ENCODE data around the gene DNAJB6. TPM values are rescaled to one million over a fixed set of nuclear protein-coding genes. Genes with fewer than 3 reads are reported as not detected.

DNAJB6 gene
- total RNA-seq, 4 donors from 2014 or later: 152 to 230 (median 185) TPM

DNA sequence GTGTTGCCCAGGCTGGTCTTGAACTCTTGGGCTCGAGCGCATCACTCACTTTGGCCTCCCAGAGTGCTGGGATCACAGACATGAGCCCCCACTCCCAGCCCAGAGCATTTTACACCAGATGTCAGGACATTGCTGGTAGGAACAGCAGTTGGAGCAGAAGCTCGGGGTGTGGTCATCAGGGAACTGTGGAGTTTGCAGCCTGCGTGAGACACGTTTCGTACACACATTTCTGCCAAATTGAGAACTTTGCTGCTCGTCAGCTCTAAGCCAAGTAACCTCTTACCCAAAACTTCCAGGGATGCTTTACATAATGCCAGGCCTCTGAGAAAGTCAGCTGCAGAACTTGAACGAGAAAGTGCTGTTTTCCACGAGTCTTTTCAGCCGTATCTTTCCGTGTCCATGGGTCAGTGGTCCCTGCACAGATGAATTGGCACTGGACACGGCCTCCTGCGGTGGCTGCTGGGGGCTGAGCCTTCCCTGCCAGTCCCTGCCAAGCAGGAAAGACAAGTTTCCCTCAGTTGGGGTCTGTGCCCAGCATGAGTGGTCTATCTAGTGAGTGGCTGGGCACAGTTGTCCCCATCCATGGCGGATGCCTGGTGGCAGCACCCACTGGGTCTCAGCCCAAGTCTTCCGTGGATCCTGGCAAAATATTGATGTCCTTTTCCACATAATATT is 54.4 kb downstream of the DNAJB6 start:
- Histone ChIP-seq H3K27ac (no peak overlapping the region), H3K27me3 (no peaks in the 10 kb centered on the region), H3K4me3 (no peak overlapping the region), H3K9me3 (no peaks in the 10 kb centered on the region), H3K4me1 (peaks cover 24% of the 10 kb centered on the region), H3K36me3 (peaks cover 44% of the 10 kb centered on the region)
- peak in 1 of 2 donors; percentile 70 for DNase-seq (ENCODE audit: low spot score in 2 of 2)
- no peak for TF ChIP-seq EP300 (IDR thresholded peaks at IDR 0.05)
- no peak for TF ChIP-seq POLR2AphosphoS5 (IDR thresholded peaks at IDR 0.05)
- WGBS: 77% methylated on average over 15 of the region's 15 CpGs

- Histone ChIP-seq H3K27me3 (no peaks in the 10 kb centered on the region), H3K36me3 (peaks cover 40% of the 10 kb centered on the region), H3K27ac (no peak overlapping the region), H3K9me3 (no peaks in the 10 kb centered on the region), H3K4me1 (peaks cover 17% of the 10 kb centered on the region), H3K4me3 (no peak overlapping the region)
- WGBS: 94% methylated on average over 20 of the region's 20 CpGs
- TF ChIP-seq POLR2AphosphoS5 (IDR thresholded peaks at IDR 0.05) (no peak), POLR2A (IDR thresholded peaks at IDR 0.05) (no peak), EP300 (IDR thresholded peaks at IDR 0.05) (no peak), CTCF (IDR thresholded peaks at IDR 0.05) (no peak)
- DNase-seq (ENCODE audit: low spot score in 2 of 2): peak; percentile 34
Observed at GRCh38 chr7:157392256-157393037, 55.6 kb downstream of the DNAJB6 start.

DNA sequence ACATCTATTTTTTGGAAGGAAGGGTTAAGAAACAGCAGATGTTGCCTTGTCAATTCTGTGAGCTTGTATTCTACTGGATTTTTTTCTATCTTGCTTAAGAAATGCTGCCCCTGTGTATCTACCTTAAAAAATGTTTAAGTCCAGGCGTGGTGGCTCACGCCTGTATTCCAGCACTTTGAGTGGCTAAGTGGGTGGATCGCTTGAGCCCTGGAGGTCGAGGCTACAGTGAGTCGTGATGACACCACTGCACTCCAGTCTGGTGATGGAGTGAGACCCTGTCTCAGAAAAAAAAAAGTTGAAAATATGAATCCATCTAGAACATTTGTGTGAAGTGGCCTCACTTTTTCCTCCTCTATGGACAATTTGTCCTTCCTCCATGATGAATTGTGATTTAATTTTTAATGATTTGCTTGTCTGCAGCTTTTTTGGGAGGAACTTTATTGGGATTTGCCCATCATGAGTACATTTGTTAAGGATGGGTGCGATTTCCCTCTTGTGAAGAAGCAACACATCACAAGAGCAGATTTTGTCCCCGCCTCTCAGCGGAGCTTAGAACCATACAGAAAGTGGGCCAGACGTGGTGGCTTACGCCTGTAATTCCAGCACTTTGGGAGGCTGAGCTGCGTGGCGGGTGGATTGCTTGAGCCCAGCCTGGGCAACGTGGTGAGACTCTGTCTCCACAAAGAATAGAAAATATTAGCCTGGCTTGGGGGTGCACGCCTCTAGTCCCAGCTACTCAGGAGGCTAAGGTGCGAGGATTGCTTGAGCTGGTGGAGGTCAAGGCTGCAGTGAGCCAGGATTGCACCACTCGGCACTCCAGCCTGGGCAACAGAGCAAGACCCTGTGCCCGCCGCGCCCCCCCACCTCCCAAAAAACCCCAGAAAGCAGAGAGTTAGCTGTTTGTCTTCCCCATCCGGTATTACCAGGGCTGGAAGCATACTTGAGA is 57.7 kb downstream of the DNAJB6 start:
- H3K36me3 ChIP-seq: peaks cover 43% of the 10 kb centered on the region
- DNase-seq (ENCODE audit: low spot score in 2 of 2): peak; percentile 26 to 47
- 93% methylated on average over 20 of the region's 20 CpGs for WGBS
- H3K27me3 ChIP-seq: no peaks in the 10 kb centered on the region
- H3K4me3 ChIP-seq: no peak overlapping the region
- TF ChIP-seq POLR2A (IDR thresholded peaks at IDR 0.05) (no peak), EP300 (IDR thresholded peaks at IDR 0.05) (no peak), POLR2AphosphoS5 (IDR thresholded peaks at IDR 0.05) (no peak), CTCF (IDR thresholded peaks at IDR 0.05) (no peak)
- H3K9me3 ChIP-seq: no peaks in the 10 kb centered on the region
- peaks cover 24% of the 10 kb centered on the region for H3K4me1 ChIP-seq
- no peak overlapping the region for H3K27ac ChIP-seq

DNA sequence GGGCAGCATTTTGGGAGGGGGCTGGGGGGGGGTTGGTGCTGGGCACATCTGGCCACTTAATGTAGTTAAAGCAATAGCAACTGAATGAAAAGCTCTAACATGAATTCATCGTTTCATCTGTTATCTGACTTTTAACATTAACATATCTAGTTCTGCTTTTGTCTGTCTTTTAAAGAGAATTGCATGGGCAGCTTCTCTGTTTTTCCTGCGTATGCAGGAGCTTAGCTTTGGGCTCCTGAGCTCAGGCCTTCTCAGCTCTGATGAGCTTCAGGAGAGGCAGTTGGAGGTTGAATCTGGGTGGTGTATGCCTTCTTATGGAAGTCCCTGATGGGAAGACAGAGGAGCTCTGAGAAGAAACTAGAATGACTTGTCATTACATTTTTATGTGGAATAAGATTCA is 58.4 kb downstream of the DNAJB6 start:
- Histone ChIP-seq H3K4me3 (no peak overlapping the region), H3K36me3 (peaks cover 42% of the 10 kb centered on the region), H3K27me3 (no peaks in the 10 kb centered on the region), H3K9me3 (no peaks in the 10 kb centered on the region), H3K4me1 (peaks cover 21% of the 10 kb centered on the region), H3K27ac (no peak overlapping the region)
- 90% methylated on average over 2 of the region's 2 CpGs for WGBS
- TF ChIP-seq CTCF (IDR thresholded peaks at IDR 0.05) (no peak), POLR2AphosphoS5 (IDR thresholded peaks at IDR 0.05) (no peak), POLR2A (IDR thresholded peaks at IDR 0.05) (no peak), EP300 (IDR thresholded peaks at IDR 0.05) (no peak)
- peak in 1 of 2 donors; percentile 9 for DNase-seq (ENCODE audit: low spot score in 2 of 2)

GRCh38 chr7:157396316-157397035 is 59.7 kb downstream of the DNAJB6 start:
- Histone ChIP-seq H3K27ac (no peak overlapping the region), H3K4me1 (peaks cover 10% of the 10 kb centered on the region), H3K27me3 (no peaks in the 10 kb centered on the region), H3K9me3 (no peaks in the 10 kb centered on the region), H3K36me3 (peaks cover 38% of the 10 kb centered on the region), H3K4me3 (no peak overlapping the region)
- WGBS: 94% methylated on average over 11 of the region's 20 CpGs
- peak in 1 of 2 donors; percentile 36 for DNase-seq (ENCODE audit: low spot score in 2 of 2)
- TF ChIP-seq CTCF (IDR thresholded peaks at IDR 0.05): no peak
- TF ChIP-seq POLR2A (IDR thresholded peaks at IDR 0.05): no peak
- TF ChIP-seq EP300 (IDR thresholded peaks at IDR 0.05): no peak
- no peak for TF ChIP-seq POLR2AphosphoS5 (IDR thresholded peaks at IDR 0.05)

All from suprapubic skin (tissue), 4 donors.